DOHH2 (cell line): ENCODE results near the gene TICAM2.

Experiments
- H3F3A ChIP-seq: fragments of 200-600 bp; sonication (generic), shearing (Covaris generic); 2 replicates; pipeline ENCODE4 v1.6.0; 2016; ENCODE audit warnings: antibody characterized with exemption, mild to moderate bottlenecking; ENCODE audit not compliant: control insufficient read depth, insufficient read depth
- H3K27ac ChIP-seq: fragments of 200-600 bp; sonication (generic); 2 replicates; pipeline ENCODE4 v1.5.1; 2014; ENCODE audit warnings: low read depth, mild to moderate bottlenecking, low read length, moderate library complexity
- H3K27me3 ChIP-seq: fragments of 200-600 bp; sonication (generic); 2 replicates; pipeline ENCODE4 v1.6.1; 2014; ENCODE audit warnings: mild to moderate bottlenecking, low read length, mixed read lengths; ENCODE audit not compliant: control insufficient read depth
- H3K36me3 ChIP-seq: fragments of 200-600 bp; sonication (generic); 2 replicates; pipeline ENCODE4 v1.6.1; 2014; ENCODE audit warnings: mild to moderate bottlenecking, low read length, moderate library complexity, mixed read lengths; ENCODE audit not compliant: control insufficient read depth
- H3K4me1 ChIP-seq: fragments of 200-600 bp; sonication (generic); 2 replicates; pipeline ENCODE4 v1.6.1; 2014; ENCODE audit warnings: mild to moderate bottlenecking, low read length, mixed read lengths; ENCODE audit not compliant: control insufficient read depth
- H3K4me2 ChIP-seq: fragments of 200-600 bp; sonication (generic); 2 replicates; pipeline ENCODE4 v1.6.0; 2014; ENCODE audit warnings: mild to moderate bottlenecking, low read length, moderate library complexity
- H3K4me3 ChIP-seq: fragments of 200-600 bp; sonication (generic); 2 replicates; pipeline ENCODE4 v1.5.1; 2014; ENCODE audit warnings: mild to moderate bottlenecking, low read length, mixed read lengths
- H3K79me2 ChIP-seq: fragments of 200-600 bp; sonication (generic); 2 replicates; pipeline ENCODE4 v1.6.1; 2014; ENCODE audit warnings: mild to moderate bottlenecking, low read length, mixed read lengths; ENCODE audit not compliant: control insufficient read depth
- H3K9me2 ChIP-seq: fragments of 200-600 bp; sonication (generic); replicated peaks from 2 replicates; pipeline ENCODE4 v1.6.1; 2014; ENCODE audit warnings: mild to moderate bottlenecking, low read length, mixed read lengths; ENCODE audit not compliant: control insufficient read depth
- H3K9me3 ChIP-seq: fragments of 200-600 bp; sonication (generic); 2 replicates; pipeline ENCODE4 v1.6.1; 2014; ENCODE audit warnings: antibody characterized with exemption, low read length, mixed read lengths; ENCODE audit not compliant: control insufficient read depth, insufficient read depth
- H4K20me1 ChIP-seq: fragments of 200-600 bp; sonication (generic); 2 replicates; pipeline ENCODE4 v1.6.0; 2014; ENCODE audit warnings: low read depth, mild to moderate bottlenecking, antibody characterized with exemption, low read length, moderate library complexity; ENCODE audit not compliant: control insufficient read depth, insufficient read depth
- CTCF ChIP-seq: fragments of 200-600 bp; sonication (generic); IDR thresholded peaks from one replicate; pipeline ENCODE4 v1.5.1; 2014; ENCODE audit warnings: antibody characterized with exemption, mild to moderate bottlenecking, low read depth, low read length; ENCODE audit not compliant: poor library complexity, severe bottlenecking
- EZH2phosphoT487 ChIP-seq: fragments of 200-600 bp; sonication (generic); IDR thresholded peaks from 2 replicates; pipeline ENCODE4 v1.6.1; 2017; ENCODE audit warnings: borderline replicate concordance, mild to moderate bottlenecking, antibody characterized with exemption, low read length, moderate library complexity, mixed read lengths

Gene TICAM2

DNA sequence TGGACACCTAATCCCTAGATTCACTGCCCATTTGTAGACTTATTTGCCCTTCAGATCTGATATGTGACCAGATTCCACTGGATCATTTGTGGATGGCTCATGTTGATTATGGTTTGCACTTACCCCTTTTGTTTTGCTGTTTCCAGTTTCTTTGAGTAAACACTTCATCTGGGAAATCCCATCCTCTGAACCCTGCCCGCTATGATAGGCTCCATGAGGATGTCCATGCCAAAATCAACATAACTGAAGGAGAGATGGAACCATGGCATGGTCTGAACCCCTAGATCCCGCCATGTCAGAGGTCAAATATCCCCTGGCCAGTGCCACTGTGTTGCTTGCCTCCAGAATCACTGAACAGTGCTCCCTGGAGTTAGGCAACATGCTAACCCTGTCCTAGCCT lies 46.0 kb downstream of the TICAM2 start:
- H3K9me3 ChIP-seq: no peaks in the 10 kb centered on the region
- no peaks in the 10 kb centered on the region for H3K79me2 ChIP-seq
- no peaks in the 10 kb centered on the region for H3K4me1 ChIP-seq
- H3K9me2 ChIP-seq: no peaks in the 10 kb centered on the region
- no peaks in the 10 kb centered on the region for H3F3A ChIP-seq
- no peaks in the 10 kb centered on the region for H3K36me3 ChIP-seq
- TF ChIP-seq EZH2phosphoT487: no peak
- no peak for TF ChIP-seq CTCF
- no peak overlapping the region for H3K4me3 ChIP-seq
- H3K27me3 ChIP-seq: no peaks in the 10 kb centered on the region
- no peak overlapping the region for H3K27ac ChIP-seq
- no peak overlapping the region for H3K4me2 ChIP-seq
- no peaks in the 10 kb centered on the region for H4K20me1 ChIP-seq

- Histone ChIP-seq H3K79me2 (no peaks in the 10 kb centered on the region), H3K4me3 (no peak overlapping the region), H3K36me3 (no peaks in the 10 kb centered on the region), H3K27me3 (no peaks in the 10 kb centered on the region), H3K4me1 (no peaks in the 10 kb centered on the region), H3K9me2 (no peaks in the 10 kb centered on the region), H4K20me1 (no peaks in the 10 kb centered on the region), H3K27ac (no peak overlapping the region), H3K9me3 (no peaks in the 10 kb centered on the region), H3F3A (no peaks in the 10 kb centered on the region), H3K4me2 (no peak overlapping the region)
- TF ChIP-seq EZH2phosphoT487 (no peak), CTCF (no peak)
Observed at GRCh38 chr5:115555084-115555633, 47.1 kb downstream of the TICAM2 start.

DNA sequence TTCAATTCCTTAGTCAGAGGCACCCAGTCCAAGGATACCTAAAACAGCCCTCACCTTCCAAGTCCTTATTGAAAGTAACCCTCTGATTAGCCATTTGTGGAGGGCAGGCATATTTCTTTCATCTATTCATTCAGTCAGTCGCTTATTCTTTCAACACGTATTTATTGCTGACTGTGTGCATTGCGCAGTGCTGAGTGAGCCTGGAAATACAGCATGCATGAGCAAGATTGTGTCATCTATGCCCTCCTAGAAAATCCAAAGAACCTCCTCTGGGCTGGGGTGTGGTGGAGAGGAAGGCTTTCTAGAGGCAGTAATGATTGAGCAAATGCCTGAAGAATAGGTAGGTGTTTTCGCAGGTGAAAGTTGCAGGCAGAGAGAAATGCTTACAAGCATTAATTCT lies 49.2 kb downstream of the TICAM2 start:
- Histone ChIP-seq H3K9me3 (no peaks in the 10 kb centered on the region), H3K4me2 (no peak overlapping the region), H3K36me3 (no peaks in the 10 kb centered on the region), H3K27ac (no peak overlapping the region), H3K9me2 (no peaks in the 10 kb centered on the region), H4K20me1 (no peaks in the 10 kb centered on the region), H3K4me3 (no peak overlapping the region), H3K79me2 (no peaks in the 10 kb centered on the region), H3K27me3 (no peaks in the 10 kb centered on the region), H3K4me1 (no peaks in the 10 kb centered on the region), H3F3A (no peaks in the 10 kb centered on the region)
- TF ChIP-seq EZH2phosphoT487: no peak
- TF ChIP-seq CTCF: no peak

- no peak overlapping the region for H3K4me2 ChIP-seq
Observed at GRCh38 chr5:115551415-115551814, 50.9 kb downstream of the TICAM2 start.

More at GRCh38 chr5:115551415-115551814, 50.9 kb downstream of the TICAM2 start:
- Histone ChIP-seq H4K20me1 (no peaks in the 10 kb centered on the region), H3F3A (no peaks in the 10 kb centered on the region), H3K79me2 (no peaks in the 10 kb centered on the region), H3K27me3 (no peaks in the 10 kb centered on the region), H3K27ac (no peak overlapping the region), H3K4me3 (no peak overlapping the region), H3K9me3 (peaks cover 4% of the 10 kb centered on the region), H3K9me2 (no peaks in the 10 kb centered on the region), H3K4me1 (no peaks in the 10 kb centered on the region), H3K36me3 (no peaks in the 10 kb centered on the region)
- TF ChIP-seq EZH2phosphoT487: no peak
- no peak for TF ChIP-seq CTCF
